GM18508 (cell line): ENCODE data around the gene REN.

Source experiments
- ATAC-seq: cut with Tn5 transposase; IDR thresholded peaks from one replicate; pipeline ENCODE4 v1.9.1; 2021; ENCODE audit warnings: moderate number of reproducible peaks; ENCODE audit not compliant: insufficient read depth, unreplicated experiment

REN gene

DNA sequence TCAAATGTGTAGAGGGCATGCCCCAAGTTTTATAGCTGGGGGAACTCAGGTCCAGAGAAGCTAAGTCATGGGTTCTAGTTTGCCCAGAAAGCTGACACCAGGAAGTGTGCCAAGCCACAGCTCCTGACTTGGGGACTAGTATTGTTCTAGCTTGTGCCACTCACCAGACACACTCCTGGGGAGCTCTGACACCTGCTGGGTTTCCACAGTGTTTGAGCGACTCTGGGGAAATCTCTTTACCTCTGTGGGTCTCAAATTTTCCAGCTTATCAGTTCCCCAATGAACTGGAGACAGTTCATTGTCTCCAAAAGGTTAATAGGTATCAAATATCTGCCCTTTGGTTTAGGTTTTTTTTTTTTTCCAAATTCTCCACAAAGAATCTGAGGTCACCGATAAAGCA lies 25.9 kb upstream of the REN start:
- ATAC-seq: no peak

DNA sequence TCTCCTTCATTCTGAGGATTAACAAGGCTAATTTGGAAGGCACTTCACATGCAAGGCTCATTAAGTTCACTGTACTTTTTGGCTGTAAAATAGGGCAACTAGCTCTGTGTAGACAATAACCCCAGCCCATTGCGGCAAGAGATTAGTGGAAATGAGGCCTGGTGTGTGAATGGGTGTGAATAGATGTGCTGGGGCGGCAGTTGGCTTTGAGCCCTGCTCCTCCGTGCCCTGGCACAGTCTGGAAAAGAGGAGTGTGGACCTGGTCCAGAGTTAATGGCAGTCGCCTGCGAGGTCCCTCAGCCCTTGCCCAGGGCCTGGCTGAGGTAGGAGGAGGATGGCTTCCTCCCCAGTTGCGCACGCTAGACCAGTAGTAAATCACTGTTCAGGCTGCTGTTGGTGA lies 25.3 kb upstream of the REN start:
- no peak for ATAC-seq

DNA sequence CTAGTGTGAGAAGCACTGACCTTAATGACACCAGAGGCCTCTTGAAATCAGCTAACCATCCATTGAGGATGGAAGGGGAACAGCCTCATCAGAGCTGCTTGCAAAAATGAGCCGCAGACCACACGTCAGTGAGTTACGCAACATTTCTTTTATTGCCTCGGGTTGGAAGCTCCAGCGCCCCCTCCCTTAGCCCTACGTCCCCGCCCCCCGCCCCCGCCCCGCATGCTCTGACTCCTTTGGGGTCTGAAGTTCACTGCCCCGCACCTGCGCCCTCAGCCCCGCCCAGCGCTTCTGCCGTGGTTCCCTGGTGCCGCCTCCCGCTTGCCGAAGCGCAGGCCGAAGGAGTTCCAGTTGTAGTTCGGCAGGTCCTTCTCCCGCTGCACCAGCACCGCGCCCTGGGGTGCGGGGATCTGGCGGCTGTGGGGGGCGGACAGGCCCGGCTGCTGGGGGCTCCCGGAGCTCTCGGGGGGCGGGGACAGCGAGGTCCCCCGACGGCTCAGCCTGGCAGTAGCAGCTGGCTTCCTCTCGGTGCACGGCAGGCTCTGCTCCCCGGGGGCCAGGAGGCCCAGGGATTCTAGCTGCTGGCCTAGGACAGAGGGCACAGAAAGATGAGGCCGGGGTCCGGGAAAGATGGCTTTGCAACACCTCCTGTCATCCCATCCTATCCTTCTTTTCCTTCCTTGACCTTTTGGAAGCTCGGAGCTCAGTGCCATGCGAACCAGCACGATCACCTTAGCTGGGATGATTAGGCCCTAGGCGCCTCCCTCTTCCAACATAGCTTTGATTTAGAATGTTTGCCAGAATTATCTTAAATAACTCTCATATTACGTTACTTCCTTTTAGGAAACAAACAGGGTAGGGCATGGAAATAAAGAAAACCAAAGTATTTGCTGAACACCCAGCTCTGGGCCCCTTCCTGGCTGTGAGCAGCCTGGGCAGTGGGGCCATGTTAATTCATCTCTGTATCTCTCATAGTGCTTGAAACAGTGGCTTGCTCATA lies 24.4 kb upstream of the REN start:
- no peak for ATAC-seq

DNA sequence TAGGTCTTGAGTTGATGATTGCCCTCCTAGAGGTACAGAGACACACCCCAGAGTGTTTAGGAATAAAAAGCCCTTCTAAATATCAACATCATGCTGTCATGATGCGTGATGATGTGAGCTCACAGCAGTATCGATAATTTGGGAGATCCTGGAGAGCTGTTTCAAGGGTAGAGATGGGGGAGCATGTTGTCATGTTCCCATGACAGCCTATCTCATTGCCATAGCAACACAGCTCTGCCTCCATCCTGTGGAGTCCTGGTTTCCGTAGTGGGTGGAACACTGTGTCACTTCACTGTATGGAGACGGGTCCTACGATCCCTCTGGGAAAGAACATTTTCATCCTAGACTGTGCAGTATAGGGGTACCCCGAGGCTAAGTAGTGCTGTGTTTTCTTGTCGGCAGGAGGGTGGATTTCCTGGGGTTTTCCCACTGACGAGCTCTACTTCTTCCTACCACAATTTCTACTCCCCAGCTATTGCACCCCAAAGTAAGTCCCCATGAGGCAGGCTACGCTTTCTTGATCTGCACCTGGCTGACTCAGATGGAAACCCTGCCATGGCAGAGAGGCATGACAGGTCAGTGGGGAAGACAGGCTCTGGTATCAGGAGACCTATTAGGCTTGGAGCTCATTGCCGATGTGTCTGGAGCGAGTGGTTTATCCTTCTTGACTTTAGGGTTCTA lies 23.0 kb upstream of the REN start:
- ATAC-seq: no peak

DNA sequence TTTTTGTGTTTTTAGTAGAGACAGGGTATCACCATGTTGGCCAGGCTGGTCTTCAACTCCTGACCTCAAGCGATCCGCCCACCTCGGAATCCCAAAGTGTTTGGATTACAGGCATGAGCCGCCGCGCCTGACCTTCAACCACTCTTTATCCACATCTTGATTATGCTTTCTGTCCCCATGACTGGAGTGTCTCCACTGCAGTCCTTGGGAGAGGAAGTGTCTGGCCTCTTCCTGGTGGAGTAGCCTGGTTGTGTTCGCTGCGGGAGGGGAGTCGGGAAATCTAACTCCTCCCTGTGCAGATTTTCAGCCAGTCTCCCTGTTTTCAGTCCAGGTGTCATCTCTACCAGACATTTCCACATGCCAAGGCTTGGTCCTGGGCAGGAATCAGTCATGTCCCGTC lies 20.5 kb upstream of the REN start:
- no peak for ATAC-seq

DNA sequence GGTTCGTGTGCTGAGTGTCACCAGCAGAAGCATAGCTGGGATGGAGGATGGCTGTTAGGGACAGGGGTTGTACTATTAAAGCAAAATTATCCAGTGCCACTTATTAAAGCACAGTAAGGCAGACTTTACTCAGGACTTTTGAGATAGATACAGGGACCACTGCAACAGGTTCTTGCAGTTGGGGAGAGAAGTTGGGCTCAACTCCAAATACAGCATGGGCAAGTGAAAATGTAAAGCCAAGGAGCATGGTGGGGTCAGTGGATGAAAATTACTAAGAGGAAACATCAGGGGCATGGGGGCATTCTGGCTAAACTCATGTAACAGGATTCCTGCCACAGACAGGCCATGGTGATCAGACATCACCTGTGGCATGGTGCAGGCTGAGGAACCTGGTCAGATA lies 15.0 kb upstream of the REN start:
- ATAC-seq: no peak

DNA sequence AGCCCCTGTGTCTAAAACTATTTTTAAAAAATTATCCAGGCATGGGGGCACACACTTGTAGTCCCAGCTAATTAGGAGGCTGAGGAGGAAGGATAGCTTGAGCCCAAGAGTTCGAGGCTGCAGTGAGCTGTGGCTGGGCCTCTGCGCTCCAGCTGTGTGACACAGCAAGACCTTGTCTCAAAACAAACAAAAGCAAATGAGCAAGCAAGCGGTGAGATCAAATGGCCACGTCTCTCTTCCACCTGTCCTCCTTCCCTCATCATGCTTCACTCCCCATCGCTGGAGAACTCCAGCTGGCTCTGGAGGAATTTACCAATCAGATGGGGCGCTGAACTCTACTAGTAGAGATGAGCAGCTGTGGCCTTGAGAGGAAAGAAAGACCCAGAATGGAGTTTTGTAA lies 14.0 kb upstream of the REN start:
- ATAC-seq: no peak

DNA sequence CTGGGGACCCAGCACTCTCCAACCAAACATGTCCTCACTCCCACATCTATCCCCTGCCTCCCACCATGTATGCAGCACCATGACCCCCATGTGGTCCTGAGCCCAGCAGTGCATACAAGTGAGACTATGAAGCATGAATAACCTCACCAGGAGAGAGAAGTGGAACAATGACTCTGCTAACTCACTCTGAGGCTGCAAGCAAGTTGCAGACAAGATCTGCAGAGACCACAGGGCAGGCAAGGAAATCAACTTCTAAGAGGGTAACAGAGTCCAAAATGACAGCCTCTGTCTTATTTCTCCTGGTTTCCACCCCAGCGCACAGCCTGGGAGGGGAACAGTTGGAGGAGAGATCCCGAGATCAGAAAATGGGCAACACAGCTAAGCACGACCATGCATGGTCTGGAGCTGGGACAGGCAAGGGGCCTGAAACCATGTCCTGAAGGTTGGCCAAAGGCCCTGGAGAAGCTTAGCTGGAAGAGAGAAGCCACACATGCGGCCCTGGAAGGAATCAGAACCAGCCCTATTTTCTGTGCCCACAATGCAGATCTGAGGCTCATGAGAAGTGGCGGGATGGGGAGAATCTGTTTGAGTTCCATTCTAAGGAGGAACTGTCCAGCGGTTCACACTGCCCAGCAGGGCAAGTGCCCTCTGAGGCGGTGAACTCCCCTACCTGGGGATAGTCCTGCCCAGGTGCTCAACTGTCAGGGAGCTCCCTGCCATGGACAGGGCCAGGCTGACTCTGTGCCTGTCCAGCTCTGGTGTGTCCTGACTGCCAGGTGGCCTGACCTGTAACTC lies 12.5 kb upstream of the REN start:
- ATAC-seq: no peak

DNA sequence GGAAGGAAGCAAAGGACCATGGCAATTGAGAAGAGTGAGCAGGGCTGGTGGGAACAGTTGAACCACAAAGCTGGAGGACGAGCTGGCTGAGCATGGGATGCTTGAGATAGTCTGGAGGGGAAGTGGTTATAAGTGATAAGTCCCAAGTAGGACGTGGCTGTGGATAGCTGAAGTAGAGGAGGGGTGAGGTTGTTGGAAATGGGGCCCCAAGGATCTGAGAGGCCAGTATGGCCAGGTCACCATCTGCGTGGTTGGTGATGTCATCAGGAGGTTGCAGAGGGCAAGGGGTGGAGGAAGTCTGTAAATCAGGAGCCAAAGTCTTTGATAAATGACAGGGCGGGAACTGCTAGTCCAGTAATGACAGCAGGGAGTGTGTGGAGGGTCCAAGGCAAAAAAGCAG lies 11.0 kb upstream of the REN start:
- no peak for ATAC-seq

DNA sequence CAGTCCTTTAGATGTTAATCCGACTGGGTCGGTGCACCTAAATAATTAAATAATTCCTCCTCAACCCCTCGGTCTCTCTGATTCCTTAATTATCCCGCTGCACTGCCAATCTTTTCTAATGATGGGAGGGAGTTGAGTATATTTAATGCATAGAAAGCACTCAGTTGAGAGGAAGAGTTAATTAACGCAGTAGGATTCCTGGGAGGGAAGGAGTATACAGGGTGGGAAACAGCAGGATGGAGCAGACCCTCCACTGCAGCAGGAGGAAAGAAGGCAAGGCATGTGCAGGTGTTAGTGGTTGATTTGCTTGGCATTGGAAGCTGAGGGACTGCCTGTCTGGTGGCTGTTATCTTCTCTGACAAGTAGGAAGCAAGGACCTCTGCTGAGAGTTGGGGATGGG lies 9.9 kb upstream of the REN start:
- ATAC-seq: no peak

DNA sequence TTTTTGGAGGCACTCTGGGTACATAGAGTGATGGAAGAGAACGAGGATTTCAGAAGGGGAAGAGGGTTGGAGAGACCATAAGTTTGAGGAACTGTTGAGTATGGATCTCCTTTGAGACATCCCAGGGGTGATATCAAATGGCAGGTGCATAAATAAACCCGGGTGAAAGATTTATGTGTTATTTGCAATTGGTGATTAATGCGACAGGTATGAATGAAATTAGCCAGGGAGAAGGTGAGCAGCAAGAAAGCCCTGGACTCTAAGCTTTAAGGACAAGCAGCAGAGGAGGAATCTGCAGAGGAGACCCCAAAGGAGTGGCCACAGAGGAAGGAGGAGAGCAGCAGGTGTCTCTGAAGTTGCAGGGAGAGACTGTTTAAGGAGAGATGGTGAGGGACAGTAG lies 8.8 kb upstream of the REN start:
- no peak for ATAC-seq

DNA sequence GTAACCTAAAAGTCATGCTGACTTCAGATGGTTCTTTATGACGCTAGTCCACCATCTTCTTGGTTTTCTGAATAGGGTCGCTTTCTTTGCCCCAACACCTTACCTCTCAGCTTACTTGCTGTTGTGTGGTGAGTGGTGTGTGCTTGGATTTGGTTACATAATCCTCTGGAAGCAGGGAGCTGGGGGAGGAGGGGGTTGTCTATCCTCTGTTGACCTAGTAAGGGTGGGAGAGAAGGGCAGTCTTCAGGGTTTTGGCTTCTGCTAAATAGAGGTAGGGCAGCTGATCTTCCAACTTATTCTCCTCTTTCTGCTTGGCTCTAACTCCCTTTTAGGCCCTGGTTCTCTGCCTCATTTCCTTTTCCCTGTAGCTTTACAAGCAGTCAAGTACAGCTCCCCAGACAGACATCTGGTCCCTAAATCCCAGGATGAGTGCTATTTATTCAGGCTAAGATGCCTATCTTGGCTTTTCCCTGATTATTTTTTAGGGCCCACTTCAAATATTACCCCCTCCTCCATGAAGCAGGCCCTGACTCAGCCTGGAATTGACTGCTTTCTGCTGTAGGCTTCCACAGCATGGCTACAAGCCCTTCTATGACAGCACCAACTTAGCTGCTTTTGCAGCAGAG lies 6.4 kb upstream of the REN start:
- no peak for ATAC-seq

DNA sequence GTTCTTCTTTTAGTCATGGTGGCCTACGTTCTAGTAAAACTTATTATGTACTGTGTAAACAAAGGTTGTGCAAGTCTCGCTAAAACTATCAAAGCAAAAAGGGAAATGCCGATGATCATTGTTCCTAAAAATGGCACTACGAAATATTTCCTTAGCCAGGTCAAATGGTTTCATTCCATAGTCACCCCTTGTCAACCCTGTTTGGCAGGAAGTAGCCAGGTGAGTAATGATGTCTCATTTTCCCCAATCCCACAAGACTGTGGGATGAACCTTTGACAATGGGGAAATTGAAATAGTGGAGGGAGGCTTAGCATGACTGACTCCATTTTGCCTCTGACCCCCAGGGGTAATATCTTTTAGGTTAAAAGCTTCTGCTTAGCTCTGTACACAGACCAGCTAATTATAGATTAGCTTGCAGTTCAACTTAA lies 5.6 kb upstream of the REN start:
- ATAC-seq: no peak

DNA sequence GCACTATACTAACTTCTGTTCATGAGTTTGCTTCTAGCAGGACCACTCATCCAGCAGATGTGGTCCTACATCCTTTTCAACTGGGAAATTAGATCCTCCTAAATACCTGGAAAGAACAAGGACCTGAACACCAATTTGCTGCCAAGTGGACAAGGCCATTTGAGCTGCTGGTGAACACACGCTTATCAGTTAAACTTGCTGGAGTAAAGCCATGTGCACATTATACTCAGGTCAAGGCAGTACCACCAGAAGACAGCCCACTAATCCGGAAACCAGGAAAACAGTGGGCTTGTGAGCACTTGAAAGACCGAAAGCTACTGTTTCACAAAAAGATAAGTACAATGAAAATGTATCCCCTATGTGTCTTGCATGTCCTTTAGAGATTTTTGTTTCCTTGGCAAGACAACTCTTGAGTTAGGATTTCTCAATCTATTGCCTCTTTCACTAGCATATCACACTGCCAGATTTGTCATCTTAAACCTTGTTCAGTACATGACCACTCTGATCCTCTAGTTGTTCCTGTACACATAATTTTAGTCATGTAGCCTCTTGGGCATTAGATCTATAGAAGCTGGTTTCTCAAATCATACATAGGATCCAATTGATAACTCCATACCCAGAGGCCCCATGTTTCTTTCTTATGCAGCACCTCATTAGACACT lies 4.5 kb upstream of the REN start:
- no peak for ATAC-seq

DNA sequence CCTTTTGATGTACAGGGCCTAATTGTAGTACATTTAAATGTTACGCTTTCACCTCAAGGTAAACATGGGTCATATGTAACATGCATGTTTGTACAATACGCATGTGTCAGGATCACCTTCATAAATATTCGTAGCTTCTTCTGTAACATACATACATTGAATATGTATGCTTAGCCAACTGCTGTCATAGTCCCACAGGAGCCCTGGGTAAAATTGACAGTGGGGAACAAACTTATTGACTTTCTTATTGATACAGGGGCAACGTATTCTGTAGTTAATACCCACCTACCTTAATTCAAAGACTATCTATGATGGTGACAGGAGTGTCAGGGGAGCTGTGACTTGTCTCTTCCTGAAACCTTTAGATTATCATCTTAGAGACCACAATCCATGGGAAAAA lies 3.7 kb upstream of the REN start:
- ATAC-seq: no peak

DNA sequence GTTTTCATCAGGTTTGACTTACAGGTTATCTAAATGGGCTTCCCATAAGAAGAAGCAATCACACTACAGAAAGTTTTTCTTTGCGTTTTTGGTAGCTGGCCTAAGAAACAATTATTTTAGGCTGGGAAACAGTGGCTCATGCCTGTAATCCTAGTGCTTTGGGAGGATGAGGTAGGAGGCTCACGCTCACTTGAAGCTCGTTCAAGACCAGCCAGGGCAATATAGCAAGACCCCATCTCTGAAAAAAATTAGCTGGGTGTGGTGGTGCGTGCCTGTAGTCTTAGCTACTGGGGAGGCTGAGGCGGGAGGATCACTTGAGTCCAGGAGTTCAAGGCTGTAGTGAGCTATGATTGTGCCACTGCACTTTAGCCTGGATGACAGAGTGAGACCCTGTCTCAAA lies 1.6 kb upstream of the REN start:
- ATAC-seq: no peak

DNA sequence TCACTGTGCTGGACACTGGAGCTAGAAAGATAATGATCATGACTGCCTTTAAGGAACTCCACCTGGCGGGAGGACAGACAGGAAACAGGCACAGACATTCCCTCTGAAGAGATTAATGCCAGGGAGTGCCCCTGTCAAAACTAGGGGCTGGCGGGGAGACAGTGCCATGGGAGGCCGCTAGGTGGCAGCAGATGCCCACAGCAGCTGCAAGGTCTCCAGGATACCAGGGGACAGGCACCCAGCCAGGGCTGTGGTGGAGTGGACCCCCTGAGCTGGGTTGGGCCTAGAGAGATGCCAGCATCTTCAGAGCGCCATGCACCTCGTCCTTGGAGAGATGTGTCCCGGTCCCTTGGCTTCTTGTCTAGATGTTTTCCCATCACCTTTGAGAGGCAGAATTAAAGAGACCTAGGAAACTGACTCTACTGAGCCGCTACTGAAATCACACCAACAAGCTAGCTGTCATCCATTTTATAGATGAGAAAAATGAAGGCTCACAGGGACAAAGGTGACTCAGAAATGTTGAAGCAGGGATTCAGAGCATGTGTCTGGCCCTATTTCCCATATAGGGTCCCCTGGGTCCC lies 3.6 kb downstream of the REN start:
- no peak for ATAC-seq

DNA sequence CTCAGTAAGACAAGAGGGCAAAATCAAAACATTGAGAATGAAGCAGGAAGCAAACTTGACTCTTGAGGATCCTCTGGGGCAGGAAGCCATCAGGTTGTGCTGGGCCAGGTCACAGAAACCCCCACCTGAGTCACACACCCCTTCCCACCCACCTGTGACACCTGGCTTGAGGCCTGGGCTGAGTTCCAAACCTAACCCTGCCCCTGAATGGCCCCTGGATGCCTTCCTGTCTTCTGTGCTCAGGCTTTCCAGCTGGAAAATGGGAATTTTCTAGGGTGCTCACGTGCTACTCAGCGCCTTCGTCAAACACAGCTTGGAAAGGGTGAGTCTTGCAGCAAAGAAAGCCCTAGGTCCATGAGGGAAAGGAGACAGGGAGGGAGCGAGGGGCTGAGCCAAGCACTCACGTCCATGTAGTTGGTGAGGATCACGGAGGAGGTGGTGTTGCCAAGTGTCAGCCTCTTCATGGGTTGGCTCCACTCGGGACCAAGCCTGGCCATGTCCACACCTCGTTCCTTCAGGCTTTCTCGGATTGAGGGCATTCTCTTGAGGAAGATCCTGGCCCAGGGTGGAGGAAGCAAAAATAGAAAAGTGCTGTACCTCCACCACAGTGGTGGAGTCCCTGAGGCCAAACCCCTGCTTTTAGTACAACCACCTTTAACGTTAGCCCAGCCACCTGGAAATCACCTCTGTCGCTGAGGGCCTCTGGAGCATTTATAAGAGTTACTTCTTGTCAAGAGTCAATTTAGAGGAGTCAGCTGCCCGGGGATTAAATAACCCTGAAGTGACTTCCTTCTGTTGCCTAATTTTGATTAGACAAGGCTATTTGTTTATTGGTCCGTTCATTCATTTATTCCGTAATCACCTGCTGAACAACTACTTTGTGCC lies 4.3 kb downstream of the REN start:
- ATAC-seq: no peak

DNA sequence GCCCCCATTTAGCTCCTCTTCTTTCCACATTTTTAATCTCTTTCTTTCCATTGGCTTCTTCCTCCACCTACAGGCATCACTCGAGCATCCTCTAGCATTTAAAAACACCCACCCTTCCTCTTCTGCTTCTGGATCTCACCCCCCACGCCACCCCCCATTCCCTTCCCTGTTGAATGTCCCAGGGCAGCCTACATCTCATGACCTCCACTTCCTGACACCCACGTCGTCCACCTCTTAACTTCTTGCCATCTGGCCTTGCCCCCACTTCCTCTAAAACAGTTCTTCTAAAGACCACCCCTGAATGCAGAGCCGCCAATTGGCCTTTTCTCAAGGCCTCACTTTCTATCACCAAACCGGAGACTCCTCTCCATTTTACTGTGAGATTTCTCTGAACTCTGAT lies 8.2 kb downstream of the REN start:
- no peak for ATAC-seq
